HG03095 (cell line): ENCODE results near the gene PRPF40B.

ENCODE experiments used
- ATAC-seq: cut with Tn5 transposase; IDR thresholded peaks from one replicate; pipeline ENCODE4 v1.9.1; 2021; ENCODE audit warnings: moderate library complexity; ENCODE audit not compliant: unreplicated experiment

PRPF40B gene

GRCh38 chr12:49655595-49656236 lies 32.4 kb downstream of the PRPF40B start:
- no peak for ATAC-seq

GRCh38 chr12:49658276-49658675 lies 34.9 kb downstream of the PRPF40B start:
- ATAC-seq = no peak

GRCh38 chr12:49659753-49660152 lies 36.4 kb downstream of the PRPF40B start:
- ATAC-seq = no peak

GRCh38 chr12:49661191-49661590 lies 37.8 kb downstream of the PRPF40B start:
- ATAC-seq = no peak

- ATAC-seq = no peak
Measured at GRCh38 chr12:49661746-49662145, 38.4 kb downstream of the PRPF40B start.

- ATAC-seq = peak; percentile 67
Measured at GRCh38 chr12:49662998-49663843, 39.9 kb downstream of the PRPF40B start.

GRCh38 chr12:49664167-49664566 lies 40.8 kb downstream of the PRPF40B start:
- ATAC-seq = no peak

GRCh38 chr12:49664591-49665239 lies 41.4 kb downstream of the PRPF40B start:
- ATAC-seq = peak; percentile 52

- ATAC-seq = no peak
Measured at GRCh38 chr12:49665384-49665783, 42.0 kb downstream of the PRPF40B start.

GRCh38 chr12:49666176-49666575 lies 42.8 kb downstream of the PRPF40B start:
- ATAC-seq = no peak

- no peak for ATAC-seq
Measured at GRCh38 chr12:49667325-49668090, 44.1 kb downstream of the PRPF40B start.

- ATAC-seq = no peak
Measured at GRCh38 chr12:49669796-49670195, 46.4 kb downstream of the PRPF40B start.

GRCh38 chr12:49671031-49671765 lies 47.8 kb downstream of the PRPF40B start:
- ATAC-seq = no peak

GRCh38 chr12:49672301-49673217 lies 49.2 kb downstream of the PRPF40B start:
- ATAC-seq = no peak

- ATAC-seq = no peak
Measured at GRCh38 chr12:49673446-49674317, 50.3 kb downstream of the PRPF40B start.

GRCh38 chr12:49674318-49674981 lies 51.1 kb downstream of the PRPF40B start:
- no peak for ATAC-seq

GRCh38 chr12:49675137-49675536 lies 51.8 kb downstream of the PRPF40B start:
- no peak for ATAC-seq

GRCh38 chr12:49678711-49679110 lies 55.4 kb downstream of the PRPF40B start:
- no peak for ATAC-seq
